Measurements from ENCODE around the gene KRTAP10-5. TPM values are rescaled to one million over a fixed set of nuclear protein-coding genes. Genes with fewer than 3 reads are reported as not detected.

Gene KRTAP10-5
- total RNA-seq, 1 donor from 2014 or later: not detected

DNA sequence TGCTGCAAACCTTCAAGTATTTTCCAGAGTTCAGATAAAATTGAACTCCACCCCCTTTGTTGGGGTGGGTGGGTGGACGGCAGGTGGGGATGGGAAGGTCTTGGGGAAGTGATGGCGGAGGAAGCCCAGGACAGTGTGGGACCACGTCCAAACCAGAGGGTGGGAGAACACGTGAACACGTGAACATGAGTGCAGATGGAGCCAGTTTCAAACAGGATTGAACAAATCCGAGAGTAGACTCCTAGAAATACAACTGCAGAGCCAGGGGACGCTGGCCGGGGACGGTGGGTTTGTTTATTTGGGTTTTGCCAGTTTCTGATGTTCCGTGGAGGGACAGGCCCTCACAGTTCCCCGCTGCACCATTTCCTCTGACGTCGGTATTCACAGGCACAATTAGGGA is 32.0 kb downstream of the KRTAP10-5 start:
- Histone ChIP-seq H3K4me3 (no peak overlapping the region), H3K9me3 (no peaks in the 10 kb centered on the region), H3K36me3 (no peaks in the 10 kb centered on the region), H3K4me1 (no peaks in the 10 kb centered on the region), H3K27ac (no peak overlapping the region), H3K27me3 (ENCODE audit: low read depth) (no peaks in the 10 kb centered on the region)
- ATAC-seq: no peak
- no peak for DNase-seq
- intact Hi-C loops (cut with DNase I): no loop called here
- TF ChIP-seq, protein P1, sequence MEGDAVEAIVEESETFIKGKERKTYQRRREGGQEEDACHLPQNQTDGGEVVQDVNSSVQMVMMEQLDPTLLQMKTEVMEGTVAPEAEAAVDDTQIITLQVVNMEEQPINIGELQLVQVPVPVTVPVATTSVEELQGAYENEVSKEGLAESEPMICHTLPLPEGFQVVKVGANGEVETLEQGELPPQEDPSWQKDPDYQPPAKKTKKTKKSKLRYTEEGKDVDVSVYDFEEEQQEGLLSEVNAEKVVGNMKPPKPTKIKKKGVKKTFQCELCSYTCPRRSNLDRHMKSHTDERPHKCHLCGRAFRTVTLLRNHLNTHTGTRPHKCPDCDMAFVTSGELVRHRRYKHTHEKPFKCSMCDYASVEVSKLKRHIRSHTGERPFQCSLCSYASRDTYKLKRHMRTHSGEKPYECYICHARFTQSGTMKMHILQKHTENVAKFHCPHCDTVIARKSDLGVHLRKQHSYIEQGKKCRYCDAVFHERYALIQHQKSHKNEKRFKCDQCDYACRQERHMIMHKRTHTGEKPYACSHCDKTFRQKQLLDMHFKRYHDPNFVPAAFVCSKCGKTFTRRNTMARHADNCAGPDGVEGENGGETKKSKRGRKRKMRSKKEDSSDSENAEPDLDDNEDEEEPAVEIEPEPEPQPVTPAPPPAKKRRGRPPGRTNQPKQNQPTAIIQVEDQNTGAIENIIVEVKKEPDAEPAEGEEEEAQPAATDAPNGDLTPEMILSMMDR (IDR thresholded peaks at IDR 0.05): no peak

DNA sequence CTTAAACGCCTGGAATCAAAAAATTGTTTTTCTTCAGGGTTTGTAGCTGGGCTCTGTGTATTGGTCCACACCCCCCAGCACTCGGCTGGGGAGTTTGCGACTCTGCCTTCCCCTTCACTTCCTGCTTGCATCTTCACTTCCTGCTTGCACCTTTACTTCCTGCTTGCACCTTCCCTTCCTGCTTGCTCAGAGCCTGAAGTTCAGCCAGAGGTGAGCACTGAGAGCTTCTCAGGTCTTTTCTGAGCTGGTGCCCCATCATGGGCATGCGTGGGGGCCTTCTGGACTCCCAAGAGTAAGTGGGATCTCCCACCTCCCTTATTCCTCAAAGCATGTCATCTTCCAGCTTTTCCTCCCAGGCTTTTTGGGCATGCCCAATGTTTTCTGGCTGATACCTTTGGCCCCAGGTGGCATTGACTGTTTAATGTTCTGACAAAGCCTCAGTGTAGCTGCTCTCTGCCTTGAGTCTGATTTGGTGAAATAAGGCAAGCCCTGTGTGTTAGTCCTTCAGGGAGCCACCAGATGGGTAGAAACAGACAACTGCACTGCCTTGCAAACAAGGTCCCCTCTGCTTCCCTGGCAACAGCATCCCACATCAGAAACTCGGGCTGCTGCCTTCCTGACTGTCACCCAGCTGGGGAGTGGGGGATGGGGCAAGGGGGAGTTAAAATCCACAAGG is 32.6 kb downstream of the KRTAP10-5 start:
- ATAC-seq (no peak), DNase-seq (no peak)
- H3K27me3 ChIP-seq (ENCODE audit: low read depth): no peaks in the 10 kb centered on the region
- no peak overlapping the region for H3K4me3 ChIP-seq
- no peaks in the 10 kb centered on the region for H3K4me1 ChIP-seq
- no peaks in the 10 kb centered on the region for H3K36me3 ChIP-seq
- H3K27ac ChIP-seq: no peak overlapping the region
- TF ChIP-seq, protein P1 (IDR thresholded peaks at IDR 0.05): no peak
- intact Hi-C loops (cut with DNase I): no loop called here
- H3K9me3 ChIP-seq: no peaks in the 10 kb centered on the region

- H3K36me3 ChIP-seq: no peaks in the 10 kb centered on the region
- no peak overlapping the region for H3K27ac ChIP-seq
- no peak overlapping the region for H3K4me3 ChIP-seq
- H3K4me1 ChIP-seq: no peaks in the 10 kb centered on the region
- TF ChIP-seq, protein P1 (IDR thresholded peaks at IDR 0.05): no peak
- intact Hi-C loops (cut with DNase I): no loop called here
- peaks cover 4% of the 10 kb centered on the region for H3K9me3 ChIP-seq
- peaks cover 3% of the 10 kb centered on the region for H3K27me3 ChIP-seq (ENCODE audit: low read depth)
- ATAC-seq: no peak
- DNase-seq: no peak
These were observed 35.8 kb downstream of the KRTAP10-5 start for GRCh38 chr21:44544566-44544965.

GRCh38 chr21:44542716-44543115 is 37.7 kb downstream of the KRTAP10-5 start:
- Histone ChIP-seq H3K27me3 (ENCODE audit: low read depth) (peaks cover 8% of the 10 kb centered on the region), H3K27ac (no peak overlapping the region), H3K36me3 (no peaks in the 10 kb centered on the region), H3K4me1 (no peaks in the 10 kb centered on the region), H3K4me3 (no peak overlapping the region), H3K9me3 (peaks cover 4% of the 10 kb centered on the region)
- TF ChIP-seq, protein P1 (IDR thresholded peaks at IDR 0.05): no peak
- ATAC-seq (no peak), DNase-seq (no peak)
- intact Hi-C loops (cut with DNase I): no loop called here

GRCh38 chr21:44540741-44541288 is 39.6 kb downstream of the KRTAP10-5 start:
- intact Hi-C loops (cut with DNase I): no loop called here
- TF ChIP-seq, protein P1 (IDR thresholded peaks at IDR 0.05): no peak
- H3K4me3 ChIP-seq: no peak overlapping the region
- no peak overlapping the region for H3K27ac ChIP-seq
- peaks cover 4% of the 10 kb centered on the region for H3K9me3 ChIP-seq
- ATAC-seq (no peak), DNase-seq (no peak)
- no peaks in the 10 kb centered on the region for H3K36me3 ChIP-seq
- no peaks in the 10 kb centered on the region for H3K4me1 ChIP-seq
- peaks cover 8% of the 10 kb centered on the region for H3K27me3 ChIP-seq (ENCODE audit: low read depth)
